ENCODE results near the gene POLD1. TPM values are rescaled to one million over a fixed set of nuclear protein-coding genes. Genes with fewer than 3 reads are reported as not detected.
A peak's percentile ranks its signal among the peaks of the same experiment; 100 is the strongest.

Gene POLD1
- total RNA-seq, 2 experiments from 2014 or later, result 158 to 215 TPM

DNA sequence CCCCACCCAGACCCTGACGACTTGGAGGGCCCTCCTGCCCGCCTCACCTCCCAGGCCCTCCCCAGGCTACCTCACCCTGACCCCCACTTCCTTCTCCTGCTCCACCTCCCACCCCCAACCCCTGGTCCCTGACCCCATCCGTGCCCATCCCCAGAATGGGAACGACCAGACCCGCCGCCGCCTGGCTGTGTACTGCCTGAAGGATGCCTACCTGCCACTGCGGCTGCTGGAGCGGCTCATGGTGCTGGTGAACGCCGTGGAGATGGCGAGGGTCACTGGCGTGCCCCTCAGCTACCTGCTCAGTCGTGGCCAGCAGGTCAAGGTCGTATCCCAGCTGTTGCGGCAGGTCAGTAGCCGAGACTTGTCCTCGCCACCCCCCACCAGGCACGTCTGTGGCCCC lies 22.7 kb downstream of the POLD1 start:
- CTCF ChIA-PET, result interaction anchor here (0.5 to 1.4 kb wide), 2 partner anchors 40 to 382 kb away, joined by 3 read pairs; no protein-coding TSS in a partner anchor
- no peaks in the 10 kb centered on the region for H3K27me3 Mint-ChIP-seq
- peaks cover 28% of the 10 kb centered on the region for H3K36me3 Mint-ChIP-seq
- H3K4me1 Mint-ChIP-seq, result no peaks in the 10 kb centered on the region
- H3K4me3 Mint-ChIP-seq, result no peak overlapping the region
- ATAC-seq, result no peak
- H3K9me3 Mint-ChIP-seq (ENCODE audit: low read depth), result no peaks in the 10 kb centered on the region
- no peak overlapping the region for H3K27ac Mint-ChIP-seq
- DNase-seq, result no peak

DNA sequence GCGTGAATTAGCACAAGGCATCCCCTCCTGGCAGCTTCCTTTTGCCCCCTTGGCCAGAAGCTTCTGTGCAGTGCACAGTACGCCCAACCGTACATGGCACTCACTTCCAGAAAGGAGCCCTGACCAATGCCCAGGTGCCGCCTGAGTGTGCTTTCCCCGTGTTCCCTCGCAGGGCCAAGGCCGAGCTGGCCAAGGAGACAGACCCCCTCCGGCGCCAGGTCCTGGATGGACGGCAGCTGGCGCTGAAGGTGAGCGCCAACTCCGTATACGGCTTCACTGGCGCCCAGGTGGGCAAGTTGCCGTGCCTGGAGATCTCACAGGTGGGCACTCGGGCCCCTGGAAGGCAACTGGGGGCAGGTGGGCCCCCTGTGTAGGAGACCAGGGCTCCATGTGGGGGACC lies 25.2 kb downstream of the POLD1 start:
- H3K4me3 Mint-ChIP-seq, result no peak overlapping the region
- CTCF ChIA-PET, result no interaction called here
- no peak overlapping the region for H3K27ac Mint-ChIP-seq
- peaks cover 29% of the 10 kb centered on the region for H3K36me3 Mint-ChIP-seq
- no peaks in the 10 kb centered on the region for H3K27me3 Mint-ChIP-seq
- H3K4me1 Mint-ChIP-seq, result no peaks in the 10 kb centered on the region
- no peak for ATAC-seq
- no peak for DNase-seq
- no peaks in the 10 kb centered on the region for H3K9me3 Mint-ChIP-seq (ENCODE audit: low read depth)

DNA sequence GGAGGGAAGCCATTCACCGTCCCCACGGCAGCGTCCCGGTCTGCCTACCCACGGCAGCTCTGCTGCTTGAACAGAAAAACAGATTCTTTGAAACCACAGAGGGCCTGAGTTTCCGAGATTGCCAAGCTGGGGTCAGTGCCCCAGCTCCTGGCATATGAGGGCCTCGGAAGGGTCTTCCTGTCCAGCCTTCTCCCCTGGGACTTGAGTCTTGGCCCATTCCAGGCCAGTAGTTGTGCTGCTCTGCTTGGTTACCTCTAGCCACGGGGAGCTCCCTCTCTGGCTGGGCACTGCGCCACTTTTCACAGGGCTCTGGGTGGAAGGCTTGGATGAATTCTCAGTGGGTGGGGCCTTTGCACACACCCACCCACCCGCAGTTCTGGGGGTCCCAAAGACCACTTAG lies 26.0 kb downstream of the POLD1 start:
- Mint-ChIP-seq H3K4me1 (no peaks in the 10 kb centered on the region), H3K4me3 (no peak overlapping the region), H3K27ac (no peak overlapping the region), H3K36me3 (peaks cover 30% of the 10 kb centered on the region), H3K9me3 (ENCODE audit: low read depth) (no peaks in the 10 kb centered on the region), H3K27me3 (no peaks in the 10 kb centered on the region)
- CTCF ChIA-PET, result no interaction called here
- no peak for DNase-seq
- no peak for ATAC-seq

GRCh38 chr19:50412419-50412818 lies 28.3 kb downstream of the POLD1 start:
- Mint-ChIP-seq H3K9me3 (ENCODE audit: low read depth) (no peaks in the 10 kb centered on the region), H3K27me3 (no peaks in the 10 kb centered on the region), H3K36me3 (peaks cover 25% of the 10 kb centered on the region), H3K4me3 (no peak overlapping the region), H3K4me1 (no peaks in the 10 kb centered on the region), H3K27ac (no peak overlapping the region)
- DNase-seq (no peak), ATAC-seq (no peak)
- CTCF ChIA-PET, result interaction anchor here (1.5 to 2.2 kb wide), 2 partner anchors 43 to 55 kb away, joined by 5 to 6 read pairs; no protein-coding TSS in a partner anchor

- CTCF ChIA-PET, result interaction anchor here (1.5 to 2.2 kb wide), 2 partner anchors 44 to 56 kb away, joined by 5 to 6 read pairs; no protein-coding TSS in a partner anchor
- Mint-ChIP-seq H3K4me1 (no peaks in the 10 kb centered on the region), H3K27me3 (no peaks in the 10 kb centered on the region), H3K27ac (no peak overlapping the region), H3K4me3 (no peak overlapping the region), H3K9me3 (ENCODE audit: low read depth) (no peaks in the 10 kb centered on the region), H3K36me3 (peaks cover 25% of the 10 kb centered on the region)
- ATAC-seq (no peak), DNase-seq (no peak)
Observed at GRCh38 chr19:50413096-50413495, 28.9 kb downstream of the POLD1 start.

GRCh38 chr19:50413531-50413930 lies 29.4 kb downstream of the POLD1 start:
- Mint-ChIP-seq H3K27me3 (peaks cover 3% of the 10 kb centered on the region), H3K27ac (no peak overlapping the region), H3K9me3 (ENCODE audit: low read depth) (no peaks in the 10 kb centered on the region), H3K36me3 (peaks cover 24% of the 10 kb centered on the region), H3K4me1 (no peaks in the 10 kb centered on the region), H3K4me3 (no peak overlapping the region)
- ATAC-seq, result no peak
- CTCF ChIA-PET, result interaction anchor here (1.5 to 2.2 kb wide), 2 partner anchors 45 to 56 kb away, joined by 5 to 6 read pairs; no protein-coding TSS in a partner anchor
- DNase-seq, result no peak

- Mint-ChIP-seq H3K4me3 (no peak overlapping the region), H3K36me3 (peaks cover 15% of the 10 kb centered on the region), H3K4me1 (peaks cover 9% of the 10 kb centered on the region), H3K27me3 (peaks cover 12% of the 10 kb centered on the region), H3K9me3 (ENCODE audit: low read depth) (no peaks in the 10 kb centered on the region), H3K27ac (peak overlapping the region; percentile 15)
- CTCF ChIA-PET, result interaction anchor here (0.6 to 2.2 kb wide), 6 partner anchors 11 to 57 kb away, joined by 3 to 14 read pairs (median 4); partner anchors contain the start of genes NR1H2 and POLD1
- peak; percentile 75 for DNase-seq
- ATAC-seq, result peak; percentile 79
Observed at GRCh38 chr19:50414864-50415660, 30.9 kb downstream of the POLD1 start.

DNA sequence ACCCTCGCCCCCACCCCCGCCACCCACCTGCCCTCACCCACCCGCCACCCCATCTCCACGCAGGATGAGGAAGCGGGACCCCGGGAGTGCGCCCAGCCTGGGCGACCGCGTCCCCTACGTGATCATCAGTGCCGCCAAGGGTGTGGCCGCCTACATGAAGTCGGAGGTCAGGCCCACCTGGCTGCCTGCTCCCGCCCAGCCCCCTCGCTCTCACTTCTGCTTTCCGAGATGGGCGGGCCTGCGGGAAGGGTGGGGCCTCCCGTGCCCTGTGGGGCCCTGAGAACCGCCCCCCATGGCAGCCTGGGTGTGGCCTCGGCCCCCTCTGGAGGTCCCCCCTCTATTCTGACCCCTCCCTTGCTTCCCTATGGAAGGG lies 31.5 kb downstream of the POLD1 start:
- CTCF ChIA-PET, result interaction anchor here (0.6 to 2.2 kb wide), 6 partner anchors 11 to 58 kb away, joined by 3 to 14 read pairs (median 4); partner anchors contain the start of genes NR1H2 and POLD1
- Mint-ChIP-seq H3K27me3 (peaks cover 15% of the 10 kb centered on the region), H3K4me1 (peaks cover 12% of the 10 kb centered on the region), H3K9me3 (ENCODE audit: low read depth) (no peaks in the 10 kb centered on the region), H3K36me3 (peaks cover 15% of the 10 kb centered on the region), H3K27ac (no peak overlapping the region), H3K4me3 (no peak overlapping the region)
- no peak for DNase-seq
- ATAC-seq, result no peak

DNA sequence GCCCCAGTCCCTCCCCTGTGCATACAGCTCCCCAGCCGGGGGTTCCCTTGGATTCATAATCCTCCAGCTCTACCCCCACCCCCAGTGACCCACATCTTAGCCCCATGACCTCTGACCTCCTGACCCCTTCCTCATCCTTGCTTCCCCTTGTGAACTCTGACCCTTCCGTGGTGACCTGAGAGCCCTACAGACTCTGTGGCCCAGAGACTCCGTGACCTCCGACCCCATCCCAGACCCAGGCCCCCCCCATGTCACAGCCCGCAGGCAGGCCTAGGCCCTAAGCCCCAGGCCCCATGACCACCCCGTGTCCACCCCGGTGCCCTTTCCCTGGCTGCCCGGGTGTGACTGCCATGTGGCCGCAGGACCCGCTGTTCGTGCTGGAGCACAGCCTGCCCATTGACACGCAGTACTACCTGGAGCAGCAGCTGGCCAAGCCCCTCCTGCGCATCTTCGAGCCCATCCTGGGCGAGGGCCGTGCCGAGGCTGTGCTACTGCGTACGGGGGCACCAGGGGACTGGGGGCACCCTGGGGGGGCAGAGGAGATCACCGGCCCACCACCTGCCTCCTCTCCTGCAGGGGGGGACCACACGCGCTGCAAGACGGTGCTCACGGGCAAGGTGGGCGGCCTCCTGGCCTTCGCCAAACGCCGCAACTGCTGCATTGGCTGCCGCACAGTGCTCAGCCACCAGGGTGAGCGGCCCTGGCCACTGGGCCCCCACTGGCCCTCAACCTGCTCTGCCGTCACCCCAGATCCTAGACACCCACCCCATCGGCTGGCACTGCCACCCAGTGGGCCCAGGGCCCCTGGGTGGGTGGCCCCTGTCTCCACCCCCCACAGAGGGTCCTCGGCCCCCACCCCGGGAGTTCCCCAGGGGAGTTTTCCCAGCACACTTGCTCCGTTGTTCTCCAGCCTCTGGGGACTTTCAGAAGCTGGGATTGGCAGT lies 32.2 kb downstream of the POLD1 start:
- ATAC-seq, result no peak
- no peaks in the 10 kb centered on the region for H3K9me3 Mint-ChIP-seq (ENCODE audit: low read depth)
- no peak overlapping the region for H3K4me3 Mint-ChIP-seq
- no peak for DNase-seq
- peaks cover 12% of the 10 kb centered on the region for H3K4me1 Mint-ChIP-seq
- H3K36me3 Mint-ChIP-seq, result peaks cover 16% of the 10 kb centered on the region
- H3K27ac Mint-ChIP-seq, result no peak overlapping the region
- CTCF ChIA-PET, result interaction anchor here (1.0 to 2.2 kb wide), 3 partner anchors 14 to 59 kb away, joined by 3 to 14 read pairs (median 3); no protein-coding TSS in a partner anchor
- H3K27me3 Mint-ChIP-seq, result peaks cover 19% of the 10 kb centered on the region

DNA sequence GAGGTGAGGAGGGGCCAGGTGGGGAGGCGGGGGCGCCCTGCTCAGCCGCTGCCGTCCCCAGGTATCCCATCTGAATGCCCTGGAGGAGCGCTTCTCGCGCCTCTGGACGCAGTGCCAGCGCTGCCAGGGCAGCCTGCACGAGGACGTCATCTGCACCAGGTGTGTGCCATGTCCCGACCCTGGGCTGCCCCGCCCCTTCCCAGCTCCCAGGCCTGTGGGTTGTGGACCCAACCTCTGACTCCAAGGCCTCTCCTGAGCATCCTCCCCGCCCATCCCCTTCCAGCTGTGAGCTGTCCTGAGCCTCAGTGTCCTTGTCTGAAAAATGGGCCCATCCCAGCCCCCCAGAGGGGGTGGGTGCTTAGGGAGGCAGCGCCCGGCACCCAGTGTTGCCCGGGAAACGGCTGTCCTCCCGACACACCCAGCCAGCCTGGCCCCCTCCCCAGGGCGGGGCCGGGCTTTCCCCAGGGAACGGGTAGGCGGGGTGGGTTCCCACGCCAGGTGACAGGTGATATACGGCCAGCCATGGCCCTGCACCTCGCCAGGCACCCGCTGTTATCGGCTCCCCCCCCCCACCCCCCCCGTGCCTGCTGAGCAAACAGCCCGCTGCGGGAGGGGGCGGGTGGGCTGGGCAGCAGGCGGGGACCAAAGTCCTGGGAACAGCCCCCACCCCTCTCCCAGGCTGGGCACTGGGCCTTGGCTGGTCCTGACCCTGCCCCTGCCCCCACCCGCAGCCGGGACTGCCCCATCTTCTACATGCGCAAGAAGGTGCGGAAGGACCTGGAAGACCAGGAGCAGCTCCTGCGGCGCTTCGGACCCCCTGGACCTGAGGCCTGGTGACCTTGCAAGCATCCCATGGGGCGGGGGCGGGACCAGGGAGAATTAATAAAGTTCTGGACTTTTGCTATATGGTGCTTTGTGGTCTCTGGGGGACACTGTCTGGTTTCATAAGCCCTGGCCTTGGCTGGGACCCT lies 33.2 kb downstream of the POLD1 start:
- no peak overlapping the region for H3K27ac Mint-ChIP-seq
- H3K36me3 Mint-ChIP-seq, result peaks cover 13% of the 10 kb centered on the region
- CTCF ChIA-PET, result interaction anchor here (1.0 kb wide), 1 partner anchor 48 kb away, joined by 3 read pairs; no protein-coding TSS in a partner anchor

GRCh38 chr19:50418176-50419021 lies 34.3 kb downstream of the POLD1 start, which contains the start of gene SPIB:
SPIB (plus strand) TSS chr19:50418938; CDS start chr19:50418963, 25 bp downstream.
- ATAC-seq, result no peak
- no peaks in the 10 kb centered on the region for H3K9me3 Mint-ChIP-seq (ENCODE audit: low read depth)
- H3K27me3 Mint-ChIP-seq, result peaks cover 19% of the 10 kb centered on the region
- peaks cover 12% of the 10 kb centered on the region for H3K4me1 Mint-ChIP-seq
- CTCF ChIA-PET, result no interaction called here
- H3K27ac Mint-ChIP-seq, result no peak within 1 kb of the TSS
- no peak within 1 kb of the TSS for H3K4me3 Mint-ChIP-seq
- peaks cover 4% of the 10 kb centered on the region for H3K36me3 Mint-ChIP-seq
- DNase-seq, result no peak

More for the DNA sequence above, 33.2 kb downstream of the POLD1 start:
- ATAC-seq, result no peak
- Mint-ChIP-seq H3K4me1 (peaks cover 12% of the 10 kb centered on the region), H3K27me3 (peaks cover 19% of the 10 kb centered on the region), H3K4me3 (no peak overlapping the region), H3K9me3 (ENCODE audit: low read depth) (no peaks in the 10 kb centered on the region)
- DNase-seq, result no peak
